ENCODE results near the gene TET3.

The TET3 gene

GRCh38 chr2:73987948-73988700 is 3.4 kb downstream of the TET3 start:
- no peak for DNase-seq

- DNase-seq: no peak
Measured at GRCh38 chr2:73989972-73990371, 5.3 kb downstream of the TET3 start.

- DNase-seq: no peak
Measured at GRCh38 chr2:73990531-73990930, 5.8 kb downstream of the TET3 start.

GRCh38 chr2:73992036-73992435 is 7.3 kb downstream of the TET3 start:
- no peak for DNase-seq

- DNase-seq: no peak
Measured at GRCh38 chr2:73993376-73993775, 8.7 kb downstream of the TET3 start.

GRCh38 chr2:73993778-73994177 is 9.1 kb downstream of the TET3 start:
- DNase-seq: no peak

- no peak for DNase-seq
Measured at GRCh38 chr2:73994178-73994831, 9.6 kb downstream of the TET3 start.

GRCh38 chr2:73995810-73996209 is 11.1 kb downstream of the TET3 start:
- no peak for DNase-seq

GRCh38 chr2:73997813-73998212 is 13.1 kb downstream of the TET3 start:
- DNase-seq: no peak

- DNase-seq: no peak
Measured at GRCh38 chr2:73998451-73998850, 13.7 kb downstream of the TET3 start.

- DNase-seq: no peak
Measured at GRCh38 chr2:73998933-73999332, 14.2 kb downstream of the TET3 start.

- no peak for DNase-seq
Measured at GRCh38 chr2:73999881-74000597, 15.3 kb downstream of the TET3 start.

- DNase-seq: no peak
Measured at GRCh38 chr2:74000666-74001065, 16.0 kb downstream of the TET3 start.

- no peak for DNase-seq
Measured at GRCh38 chr2:74001121-74001520, 16.4 kb downstream of the TET3 start.

GRCh38 chr2:74001781-74002504 is 17.2 kb downstream of the TET3 start:
- DNase-seq: no peak

GRCh38 chr2:74002505-74003421 is 18.1 kb downstream of the TET3 start:
- peak; percentile 68 to 86 for DNase-seq

- DNase-seq: peak; percentile 20 to 35
Measured at GRCh38 chr2:74003494-74004211, 18.9 kb downstream of the TET3 start.

- no peak for DNase-seq
Measured at GRCh38 chr2:74004212-74005182, 19.8 kb downstream of the TET3 start.

- DNase-seq: no peak
Measured at GRCh38 chr2:74005786-74006185, 21.1 kb downstream of the TET3 start.

- DNase-seq: no peak
Measured at GRCh38 chr2:74006459-74006858, 21.7 kb downstream of the TET3 start.

All from SHP77 (cell line).